Measurements from ENCODE around the gene SLC25A3.

DNA sequence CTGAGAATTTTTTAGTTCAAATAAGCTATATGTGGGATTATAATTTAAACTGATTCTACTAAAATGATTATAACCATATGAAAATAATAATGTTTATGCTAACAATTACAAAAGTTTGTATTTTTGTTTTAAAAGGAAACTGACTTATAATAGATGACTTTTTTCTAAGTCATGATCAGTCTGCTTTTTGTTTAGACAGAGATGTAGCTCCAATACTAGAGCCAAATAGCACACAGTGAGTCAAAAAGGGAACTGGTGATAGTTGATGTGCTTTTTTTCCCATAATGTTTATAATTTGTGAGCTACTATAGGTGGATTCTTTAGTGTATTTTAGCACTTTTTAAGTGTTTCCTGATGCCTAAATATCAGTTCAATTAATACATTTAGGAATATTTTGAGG, 49.8 kb upstream of the SLC25A3 start:
- TF ChIP-seq POLR2A (IDR thresholded peaks at IDR 0.05) (no peak), POLR2AphosphoS5 (IDR thresholded peaks at IDR 0.05) (no peak), EP300 (IDR thresholded peaks at IDR 0.05) (no peak)
